ENCODE results near the gene P2RY14.

P2RY14 gene

DNA sequence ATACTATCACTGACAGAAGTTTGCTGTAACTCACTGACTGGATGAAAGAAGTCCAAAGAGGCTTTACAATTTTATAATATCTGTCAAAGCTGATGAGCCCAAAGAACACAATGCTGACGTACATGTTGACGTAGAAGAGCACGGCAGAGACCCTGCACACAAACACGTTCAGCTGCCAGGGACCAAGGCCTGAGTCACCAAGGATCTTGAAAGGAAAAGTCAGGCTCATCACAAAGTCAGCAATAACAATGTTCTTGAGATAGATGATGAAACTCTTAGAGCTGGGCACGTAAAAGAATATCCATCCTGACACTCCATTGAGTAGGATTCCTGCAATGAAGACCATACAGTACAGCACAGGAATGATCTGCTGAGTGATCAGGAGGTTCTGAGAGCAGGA is 64.5 kb downstream of the P2RY14 start:
- no peak overlapping the region for H3K4me3 ChIP-seq (ENCODE audit: low read length, poor library complexity, severe bottlenecking)
- H3K79me2 ChIP-seq (ENCODE audit: insufficient read depth, low read length), result no peaks in the 10 kb centered on the region
- H3K9me3 ChIP-seq (ENCODE audit: insufficient read depth, low read depth, low read length), result no peaks in the 10 kb centered on the region
- H3K27me3 ChIP-seq (ENCODE audit: insufficient read depth, low read length, poor library complexity, severe bottlenecking), result no peaks in the 10 kb centered on the region
- no peak overlapping the region for H3K4me2 ChIP-seq (ENCODE audit: low read depth, low read length, poor library complexity, severe bottlenecking)
- H4K20me1 ChIP-seq (ENCODE audit: insufficient read depth, low read length, poor library complexity, severe bottlenecking), result no peaks in the 10 kb centered on the region
- H3K4me1 ChIP-seq (ENCODE audit: insufficient read depth, low read length, poor library complexity, severe bottlenecking), result peaks cover 7% of the 10 kb centered on the region
- H3K9ac ChIP-seq (ENCODE audit: low read depth, low read length, poor library complexity, severe bottlenecking), result no peak overlapping the region
- H2AFZ ChIP-seq (ENCODE audit: low read length), result no peak overlapping the region
- no peaks in the 10 kb centered on the region for H3K9me2 ChIP-seq (replicated peaks; ENCODE audit: low read depth, low read length)
- peaks cover 5% of the 10 kb centered on the region; the same call in 1 of the 2 replicates for H3K36me3 ChIP-seq (ENCODE audit: insufficient read depth, low read length)
- TF ChIP-seq EZH2phosphoT487 (IDR thresholded peaks at IDR 0.05; ENCODE audit: borderline replicate concordance), result no peak
- TF ChIP-seq, protein P1, sequence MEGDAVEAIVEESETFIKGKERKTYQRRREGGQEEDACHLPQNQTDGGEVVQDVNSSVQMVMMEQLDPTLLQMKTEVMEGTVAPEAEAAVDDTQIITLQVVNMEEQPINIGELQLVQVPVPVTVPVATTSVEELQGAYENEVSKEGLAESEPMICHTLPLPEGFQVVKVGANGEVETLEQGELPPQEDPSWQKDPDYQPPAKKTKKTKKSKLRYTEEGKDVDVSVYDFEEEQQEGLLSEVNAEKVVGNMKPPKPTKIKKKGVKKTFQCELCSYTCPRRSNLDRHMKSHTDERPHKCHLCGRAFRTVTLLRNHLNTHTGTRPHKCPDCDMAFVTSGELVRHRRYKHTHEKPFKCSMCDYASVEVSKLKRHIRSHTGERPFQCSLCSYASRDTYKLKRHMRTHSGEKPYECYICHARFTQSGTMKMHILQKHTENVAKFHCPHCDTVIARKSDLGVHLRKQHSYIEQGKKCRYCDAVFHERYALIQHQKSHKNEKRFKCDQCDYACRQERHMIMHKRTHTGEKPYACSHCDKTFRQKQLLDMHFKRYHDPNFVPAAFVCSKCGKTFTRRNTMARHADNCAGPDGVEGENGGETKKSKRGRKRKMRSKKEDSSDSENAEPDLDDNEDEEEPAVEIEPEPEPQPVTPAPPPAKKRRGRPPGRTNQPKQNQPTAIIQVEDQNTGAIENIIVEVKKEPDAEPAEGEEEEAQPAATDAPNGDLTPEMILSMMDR (conservative IDR thresholded peaks at IDR 0.05; ENCODE audit: low read length), result no peak
- H3F3A ChIP-seq (ENCODE audit: low read depth), result no peaks in the 10 kb centered on the region

DNA sequence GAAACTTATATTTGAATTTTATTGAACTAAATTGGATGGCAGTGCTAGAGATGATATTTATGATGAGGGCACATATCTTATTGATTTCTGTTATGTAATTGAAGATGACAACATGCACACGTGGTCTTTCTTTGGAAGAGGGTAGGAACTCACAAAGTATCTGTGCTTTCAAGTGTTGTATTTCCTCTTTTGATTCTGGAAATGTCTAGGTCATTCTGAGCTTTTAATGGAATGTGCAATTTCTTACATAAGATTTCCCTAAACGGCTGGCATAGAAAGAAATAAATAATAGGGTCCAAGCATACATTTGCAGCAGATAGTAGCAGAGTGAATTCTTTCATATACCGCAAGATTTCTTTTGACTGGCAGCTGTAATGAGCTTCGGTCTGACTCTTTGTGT is 65.2 kb downstream of the P2RY14 start:
- Histone ChIP-seq H3K9me2 (replicated peaks; ENCODE audit: low read depth, low read length) (no peaks in the 10 kb centered on the region), H3K79me2 (ENCODE audit: insufficient read depth, low read length) (no peaks in the 10 kb centered on the region), H2AFZ (ENCODE audit: low read length) (no peak overlapping the region), H3K27me3 (ENCODE audit: insufficient read depth, low read length, poor library complexity, severe bottlenecking) (no peaks in the 10 kb centered on the region), H3K36me3 (ENCODE audit: insufficient read depth, low read length) (peaks cover 5% of the 10 kb centered on the region; the same call in 1 of the 2 replicates), H3K9me3 (ENCODE audit: insufficient read depth, low read depth, low read length) (no peaks in the 10 kb centered on the region), H3K9ac (ENCODE audit: low read depth, low read length, poor library complexity, severe bottlenecking) (no peak overlapping the region), H3K4me1 (ENCODE audit: insufficient read depth, low read length, poor library complexity, severe bottlenecking) (peaks cover 7% of the 10 kb centered on the region), H3F3A (ENCODE audit: low read depth) (no peaks in the 10 kb centered on the region), H3K4me3 (ENCODE audit: low read length, poor library complexity, severe bottlenecking) (no peak overlapping the region), H3K4me2 (ENCODE audit: low read depth, low read length, poor library complexity, severe bottlenecking) (no peak overlapping the region), H4K20me1 (ENCODE audit: insufficient read depth, low read length, poor library complexity, severe bottlenecking) (no peaks in the 10 kb centered on the region)
- TF ChIP-seq, protein P1 (conservative IDR thresholded peaks at IDR 0.05; ENCODE audit: low read length), result no peak
- no peak for TF ChIP-seq EZH2phosphoT487 (IDR thresholded peaks at IDR 0.05; ENCODE audit: borderline replicate concordance)

GRCh38 chr3:151210676-151211381 is 67.5 kb downstream of the P2RY14 start:
- Histone ChIP-seq H4K20me1 (ENCODE audit: insufficient read depth, low read length, poor library complexity, severe bottlenecking) (no peaks in the 10 kb centered on the region), H3K79me2 (ENCODE audit: insufficient read depth, low read length) (no peaks in the 10 kb centered on the region), H3K4me2 (ENCODE audit: low read depth, low read length, poor library complexity, severe bottlenecking) (peak overlapping the region; percentile 24), H2AFZ (ENCODE audit: low read length) (no peak overlapping the region), H3K4me3 (ENCODE audit: low read length, poor library complexity, severe bottlenecking) (no peak overlapping the region), H3K27me3 (ENCODE audit: insufficient read depth, low read length, poor library complexity, severe bottlenecking) (no peaks in the 10 kb centered on the region), H3K9me3 (ENCODE audit: insufficient read depth, low read depth, low read length) (no peaks in the 10 kb centered on the region), H3K4me1 (ENCODE audit: insufficient read depth, low read length, poor library complexity, severe bottlenecking) (peaks cover 7% of the 10 kb centered on the region), H3K9me2 (replicated peaks; ENCODE audit: low read depth, low read length) (no peaks in the 10 kb centered on the region), H3K9ac (ENCODE audit: low read depth, low read length, poor library complexity, severe bottlenecking) (no peak overlapping the region), H3F3A (ENCODE audit: low read depth) (no peaks in the 10 kb centered on the region), H3K36me3 (ENCODE audit: insufficient read depth, low read length) (peaks cover 11% of the 10 kb centered on the region; the same call in 1 of the 2 replicates)
- no peak for TF ChIP-seq EZH2phosphoT487 (IDR thresholded peaks at IDR 0.05; ENCODE audit: borderline replicate concordance)
- TF ChIP-seq, protein P1 (conservative IDR thresholded peaks at IDR 0.05; ENCODE audit: low read length), result peak; percentile 53

All from Loucy (cell line).